ENCODE data around the gene EXOC3L2.

EXOC3L2 gene

GRCh38 chr19:45184115-45184514 lies 61.1 kb downstream of the EXOC3L2 start:
- FAIRE-seq (no peak), DNase-seq (ENCODE audit: insufficient read length, low spot score) (no peak)

GRCh38 chr19:45182758-45183157 lies 62.4 kb downstream of the EXOC3L2 start:
- no peak for FAIRE-seq
- no peak for DNase-seq (ENCODE audit: insufficient read length, low spot score)

- DNase-seq (ENCODE audit: insufficient read length, low spot score) (no peak), FAIRE-seq (no peak)
Measured at GRCh38 chr19:45180936-45181335, 64.3 kb downstream of the EXOC3L2 start.

- FAIRE-seq (no peak), DNase-seq (ENCODE audit: insufficient read length, low spot score) (no peak)
Measured at GRCh38 chr19:45179892-45180370, 65.3 kb downstream of the EXOC3L2 start.

- FAIRE-seq (no peak), DNase-seq (ENCODE audit: insufficient read length, low spot score) (no peak)
Measured at GRCh38 chr19:45179072-45179891, 65.9 kb downstream of the EXOC3L2 start.

- FAIRE-seq (peak; percentile 92), DNase-seq (ENCODE audit: insufficient read length, low spot score) (peak; percentile 99)
Measured at GRCh38 chr19:45178262-45179071, 66.7 kb downstream of the EXOC3L2 start, which contains the start of gene BLOC1S3. TSS of gene BLOC1S3 (plus strand) at chr19:45178784. CDS start at chr19:45179297, 513 bp downstream.

GRCh38 chr19:45177817-45178261 lies 67.4 kb downstream of the EXOC3L2 start, which contains the start of gene TRAPPC6A:
TSS of gene TRAPPC6A (minus strand) at chr19:45178237. CDS start at chr19:45178218, 19 bp downstream.
- DNase-seq (ENCODE audit: insufficient read length, low spot score) (no peak), FAIRE-seq (no peak)

- FAIRE-seq: no peak
- DNase-seq (ENCODE audit: insufficient read length, low spot score): no peak
Measured at GRCh38 chr19:45175515-45176345, 69.5 kb downstream of the EXOC3L2 start.

- DNase-seq (ENCODE audit: insufficient read length, low spot score): no peak
- FAIRE-seq: no peak
Measured at GRCh38 chr19:45173816-45174215, 71.4 kb downstream of the EXOC3L2 start.

- DNase-seq (ENCODE audit: insufficient read length, low spot score) (no peak), FAIRE-seq (no peak)
Measured at GRCh38 chr19:45172611-45173208, 72.5 kb downstream of the EXOC3L2 start.

- FAIRE-seq (no peak), DNase-seq (ENCODE audit: insufficient read length, low spot score) (no peak)
Measured at GRCh38 chr19:45172173-45172572, 73.0 kb downstream of the EXOC3L2 start.

GRCh38 chr19:45171211-45171623 lies 74.0 kb downstream of the EXOC3L2 start:
- FAIRE-seq (no peak), DNase-seq (ENCODE audit: insufficient read length, low spot score) (no peak)

- DNase-seq (ENCODE audit: insufficient read length, low spot score) (no peak), FAIRE-seq (no peak)
Measured at GRCh38 chr19:45170146-45171106, 74.8 kb downstream of the EXOC3L2 start.

GRCh38 chr19:45169602-45170001 lies 75.6 kb downstream of the EXOC3L2 start:
- FAIRE-seq: no peak

GRCh38 chr19:45168767-45169351 lies 76.3 kb downstream of the EXOC3L2 start:
- FAIRE-seq (no peak), DNase-seq (ENCODE audit: insufficient read length, low spot score) (no peak)

More at GRCh38 chr19:45169602-45170001, 75.6 kb downstream of the EXOC3L2 start:
- no peak for DNase-seq (ENCODE audit: insufficient read length, low spot score)

- FAIRE-seq (no peak), DNase-seq (ENCODE audit: insufficient read length, low spot score) (no peak)
Measured at GRCh38 chr19:45166723-45167252, 78.4 kb downstream of the EXOC3L2 start.

- no peak for DNase-seq (ENCODE audit: insufficient read length, low spot score)
- no peak for FAIRE-seq
Measured at GRCh38 chr19:45164577-45165335, 80.5 kb downstream of the EXOC3L2 start.
